G401.6 (cell line): ENCODE results near the gene PSMG2.

ENCODE experiments used
- FAIRE-seq: peaks from 2 replicates; lab custom pipeline; 2012; peaks lifted over from hg19 to GRCh38; lab: Jason Lieb, UNC

Gene PSMG2

DNA sequence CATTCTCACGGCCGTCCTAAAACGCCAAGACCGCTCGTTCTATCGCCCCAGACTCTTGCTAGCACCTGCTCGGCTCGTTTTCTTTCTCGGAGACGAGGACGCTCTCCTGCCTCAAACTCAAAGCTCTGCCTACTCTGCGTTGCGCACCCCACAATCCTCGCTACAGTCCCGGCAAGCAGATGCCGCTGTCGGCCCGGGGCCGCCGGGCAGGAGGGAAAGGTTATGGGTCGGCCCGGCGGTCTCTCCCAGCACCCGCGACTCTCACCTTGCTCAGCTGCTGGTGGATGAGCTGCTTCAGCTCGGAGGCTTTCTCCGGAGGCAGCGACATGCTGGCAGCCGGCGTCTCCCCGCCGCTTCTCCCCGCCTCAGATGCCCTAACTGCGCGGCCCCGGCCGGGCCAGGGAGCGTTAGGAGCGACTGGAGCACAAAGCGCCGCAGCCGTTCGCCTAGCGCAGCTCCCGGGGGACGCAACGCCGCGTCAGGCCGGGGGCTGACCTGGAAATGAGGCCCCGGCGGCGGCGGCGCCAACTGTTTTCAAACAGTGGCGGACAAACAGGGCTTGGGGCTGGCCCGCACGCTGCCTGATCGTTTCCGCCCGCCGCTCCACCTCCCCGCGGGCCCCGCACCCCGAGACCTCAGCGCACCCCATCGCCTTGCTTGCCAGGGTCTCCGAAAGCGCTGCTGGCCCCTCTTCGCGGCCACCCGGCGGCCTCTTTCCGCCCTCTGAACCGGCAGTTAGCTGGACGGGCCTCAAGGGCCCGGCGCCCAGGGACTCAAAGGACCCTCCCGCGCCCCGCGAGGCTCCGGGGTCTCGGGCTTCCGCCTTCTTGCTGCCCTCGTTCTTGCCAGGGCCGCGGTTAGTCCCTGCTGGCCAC lies at the start of gene PSMG2, which contains the start of gene CEP76:
TSS of gene PSMG2 (plus strand) at position 822 of the 875 bp plus-strand sequence. CDS start 66 bp downstream, outside the sequence.
TSS of gene CEP76 (minus strand) at position 503 of the 875 bp plus-strand sequence. CDS start at position 328, 175 bp downstream.
- no peak for FAIRE-seq

DNA sequence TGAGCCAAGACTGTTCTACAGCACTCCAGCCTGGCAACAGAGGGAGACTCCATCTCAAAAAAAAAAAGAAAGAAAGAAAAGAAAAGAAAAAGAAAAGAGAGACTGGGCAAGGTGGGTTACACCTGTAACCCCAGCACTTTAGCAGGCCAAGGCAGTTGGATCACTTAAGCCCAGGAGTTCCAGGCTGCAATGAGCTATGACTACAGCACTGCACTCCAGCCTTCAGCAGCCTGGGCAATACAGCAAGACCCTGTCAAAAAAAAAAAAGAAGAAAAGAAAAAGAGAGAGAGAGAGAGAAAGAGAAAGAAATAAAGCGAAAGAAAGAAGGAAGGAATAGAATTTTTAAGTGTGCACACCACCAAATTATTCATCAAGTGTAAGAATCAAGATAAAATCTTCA lies 47.9 kb upstream of the PSMG2 start:
- FAIRE-seq, result no peak

DNA sequence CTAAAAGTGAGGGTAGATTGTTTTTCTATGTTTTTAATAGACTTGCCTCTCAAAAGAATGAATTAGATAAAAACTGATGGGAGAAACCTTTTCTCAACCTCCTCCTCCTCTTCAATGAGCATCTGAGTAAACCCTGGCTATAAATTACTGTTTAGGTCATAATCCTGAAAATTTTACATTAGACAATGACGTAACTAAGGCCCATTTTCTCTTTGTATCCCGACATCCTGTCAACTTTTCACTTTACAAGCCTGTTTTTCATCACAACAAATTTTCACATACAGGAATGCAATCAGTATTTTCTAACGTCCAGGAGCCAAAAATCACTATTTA lies 46.3 kb upstream of the PSMG2 start:
- FAIRE-seq, result no peak

DNA sequence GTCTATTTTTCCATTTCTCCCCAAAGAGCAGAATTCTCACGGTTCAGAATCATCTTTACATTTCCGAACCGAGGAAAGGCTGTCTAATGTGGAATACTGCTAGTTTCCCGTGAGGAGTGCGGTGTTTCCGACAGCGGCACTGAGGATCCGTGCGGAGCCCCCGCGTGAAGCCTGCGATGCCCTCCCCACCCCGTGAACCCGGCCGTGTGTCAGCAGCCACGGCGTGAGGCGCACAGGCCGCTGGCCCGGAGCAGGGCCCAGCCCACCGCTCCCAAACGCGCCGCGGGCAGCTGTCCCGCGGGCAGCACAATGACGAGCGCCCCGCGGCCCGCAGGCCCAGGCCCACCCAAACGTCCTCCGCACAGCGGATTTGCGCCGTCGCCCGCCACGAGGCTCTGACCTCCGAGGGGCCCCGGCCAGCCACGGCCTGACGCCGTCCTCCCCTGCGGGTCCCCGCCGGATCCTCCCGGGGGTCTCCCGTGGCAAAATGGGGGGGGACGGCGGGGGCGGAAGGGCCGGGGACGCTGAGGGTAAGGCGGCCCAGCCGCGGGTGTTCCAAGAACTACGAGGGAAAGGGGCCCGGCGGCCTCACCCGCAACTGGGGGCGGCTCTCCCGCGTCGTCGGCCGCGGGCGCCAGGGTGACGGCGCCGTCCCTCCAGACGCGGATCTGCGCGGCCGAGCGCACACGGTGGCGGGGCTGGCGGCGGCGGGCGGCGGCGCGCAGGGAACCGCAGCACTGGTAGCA lies 45.7 kb upstream of the PSMG2 start:
- FAIRE-seq, result no peak

DNA sequence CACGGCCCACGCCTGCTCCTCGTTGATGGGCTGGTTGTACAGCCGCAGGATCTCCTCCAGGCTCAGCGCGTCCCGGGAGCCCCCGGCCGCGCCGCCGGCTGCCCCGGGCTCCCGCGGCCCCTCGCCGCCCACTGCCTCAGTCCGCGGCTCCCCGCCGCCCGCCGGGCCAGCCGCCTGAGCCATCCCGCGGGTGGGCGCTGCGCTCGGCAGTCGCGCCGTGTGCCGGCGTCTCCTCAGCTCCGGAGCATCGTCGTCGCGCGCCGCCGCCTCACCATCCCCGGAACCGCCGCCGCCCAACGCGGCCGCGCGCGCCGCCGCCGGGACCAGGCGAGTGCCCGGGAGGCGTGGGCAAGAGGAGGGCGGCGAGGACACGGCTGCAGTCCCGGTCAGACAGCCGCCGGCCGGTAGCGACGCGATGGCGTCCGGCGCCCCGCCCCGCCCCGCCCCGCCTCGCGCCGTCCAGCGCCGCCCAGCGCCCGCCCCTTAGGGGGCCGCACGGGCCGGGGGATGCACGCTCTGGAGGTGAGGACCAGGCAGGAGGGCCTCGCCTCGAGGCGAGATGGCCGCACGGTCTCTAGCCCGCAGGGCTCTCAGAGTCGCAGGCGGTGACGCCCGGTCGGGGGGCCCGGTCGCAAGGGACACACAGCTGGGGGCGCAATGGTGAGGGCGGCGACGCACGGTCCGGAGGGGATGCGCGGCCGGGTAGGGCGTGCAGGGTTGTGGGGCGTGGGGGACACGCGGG lies 45.0 kb upstream of the PSMG2 start, which contains the start of gene SPIRE1:
TSS of gene SPIRE1 (minus strand) at position 424 of the 742 bp plus-strand sequence. CDS start at position 183, 241 bp downstream.
- no peak for FAIRE-seq

- no peak for FAIRE-seq
Observed at GRCh38 chr18:12658426-12659138, 44.3 kb upstream of the PSMG2 start.

GRCh38 chr18:12659904-12660605 lies 42.8 kb upstream of the PSMG2 start:
- FAIRE-seq, result peak; percentile 96

DNA sequence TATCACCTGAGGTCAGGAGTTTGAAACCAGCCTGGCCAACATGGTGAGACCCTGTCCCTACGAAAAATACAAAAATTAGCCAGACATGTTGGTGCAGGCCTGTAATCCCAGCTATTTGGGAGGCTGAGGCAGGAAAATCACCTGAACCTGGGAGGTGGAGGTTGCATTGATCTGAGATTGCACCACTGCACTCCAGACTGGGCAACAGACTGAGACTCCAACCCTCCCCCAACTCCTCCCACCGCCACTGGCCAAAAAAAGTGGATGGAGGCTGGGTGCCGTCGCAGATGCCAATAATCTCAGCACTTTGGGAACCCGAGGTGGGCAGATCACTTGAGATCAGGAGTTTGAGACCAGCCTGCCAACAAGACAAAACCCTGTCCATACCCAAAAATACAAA lies 34.8 kb upstream of the PSMG2 start:
- FAIRE-seq, result no peak

DNA sequence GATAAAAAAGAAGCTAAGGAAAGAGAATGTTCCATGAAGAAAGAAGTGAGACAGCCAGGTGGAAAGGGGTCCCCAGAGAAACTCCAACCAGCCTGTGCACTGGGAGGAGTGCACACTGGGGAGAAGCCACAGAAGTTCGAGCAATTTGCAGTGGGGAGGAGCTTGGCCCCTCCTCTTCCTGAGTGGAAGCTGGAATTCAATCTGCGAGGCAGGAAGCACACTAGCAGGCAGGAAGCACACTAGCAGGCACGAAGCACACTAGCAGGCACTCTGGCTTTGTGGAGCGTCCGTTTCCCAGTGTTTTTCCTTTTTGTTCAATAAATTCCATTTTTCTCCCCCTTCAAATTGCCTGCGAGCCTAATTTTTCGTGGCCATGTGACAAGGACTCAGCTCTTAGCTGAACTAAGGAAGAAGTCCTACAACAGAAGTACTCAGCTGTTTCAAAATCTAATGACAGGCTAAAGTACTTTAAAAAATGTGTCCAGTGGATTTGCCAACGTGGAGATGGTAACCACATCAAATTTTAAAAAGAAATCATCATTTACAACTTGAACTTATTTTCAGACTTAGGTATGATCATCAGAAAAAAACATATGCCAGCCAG lies 23.6 kb upstream of the PSMG2 start:
- FAIRE-seq, result no peak

DNA sequence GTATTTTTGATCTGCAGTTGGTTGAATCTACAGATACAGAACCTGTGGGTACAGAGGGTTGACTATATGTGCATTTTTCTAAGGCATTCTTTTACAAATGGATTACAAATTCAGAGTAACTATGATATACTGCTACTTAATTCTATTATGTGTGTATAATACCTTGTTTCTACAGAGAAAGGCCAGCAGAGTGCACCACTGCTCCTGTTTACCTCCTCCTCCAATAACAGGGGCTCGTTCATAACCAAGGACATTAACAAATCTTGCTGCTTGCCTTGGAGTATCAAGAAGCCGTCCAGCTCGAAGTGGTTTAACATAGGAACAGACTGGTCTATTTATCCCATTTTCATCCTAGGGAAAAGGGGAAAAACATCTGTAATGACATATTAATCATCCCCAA lies 16.7 kb upstream of the PSMG2 start:
- FAIRE-seq, result peak; percentile 56

DNA sequence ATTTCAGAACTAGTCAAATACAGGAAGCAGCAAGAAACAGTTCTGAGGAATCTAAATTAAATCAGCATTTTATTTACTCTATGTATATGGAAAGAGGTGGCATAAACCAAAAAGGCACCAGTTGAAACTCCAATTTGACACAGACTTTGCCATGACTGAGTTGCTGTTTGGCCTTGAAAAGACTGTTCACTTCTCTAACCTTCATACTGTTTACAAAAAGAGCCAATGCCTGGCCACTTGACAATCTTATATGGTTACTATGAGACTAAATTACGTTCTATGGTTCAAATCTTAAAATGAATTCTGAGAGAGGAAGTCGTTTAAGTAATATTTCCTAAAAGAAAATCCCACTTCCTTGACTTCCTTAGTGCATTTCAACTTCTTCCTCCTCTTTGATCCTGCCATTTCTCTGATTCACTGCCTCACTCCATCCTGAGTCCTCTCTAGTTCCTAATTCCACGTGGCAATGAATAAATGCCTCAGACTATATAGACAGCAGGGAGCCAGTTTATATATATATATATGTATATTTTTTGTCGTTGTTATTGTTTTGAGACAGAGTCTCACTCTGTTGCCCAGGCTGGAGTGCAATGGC lies 13.5 kb upstream of the PSMG2 start:
- no peak for FAIRE-seq

- FAIRE-seq, result no peak
Observed at GRCh38 chr18:12692206-12692605, 10.6 kb upstream of the PSMG2 start.

- FAIRE-seq, result no peak
Observed at GRCh38 chr18:12694032-12694431, 8.8 kb upstream of the PSMG2 start.

GRCh38 chr18:12699747-12700146 lies 3.1 kb upstream of the PSMG2 start:
- FAIRE-seq, result no peak

GRCh38 chr18:12701161-12701560 lies 1.7 kb upstream of the PSMG2 start:
- no peak for FAIRE-seq

GRCh38 chr18:12703096-12703567 lies 290 bp downstream of the PSMG2 start:
- FAIRE-seq, result no peak

GRCh38 chr18:12703664-12704063 lies 822 bp downstream of the PSMG2 start:
- FAIRE-seq, result no peak

DNA sequence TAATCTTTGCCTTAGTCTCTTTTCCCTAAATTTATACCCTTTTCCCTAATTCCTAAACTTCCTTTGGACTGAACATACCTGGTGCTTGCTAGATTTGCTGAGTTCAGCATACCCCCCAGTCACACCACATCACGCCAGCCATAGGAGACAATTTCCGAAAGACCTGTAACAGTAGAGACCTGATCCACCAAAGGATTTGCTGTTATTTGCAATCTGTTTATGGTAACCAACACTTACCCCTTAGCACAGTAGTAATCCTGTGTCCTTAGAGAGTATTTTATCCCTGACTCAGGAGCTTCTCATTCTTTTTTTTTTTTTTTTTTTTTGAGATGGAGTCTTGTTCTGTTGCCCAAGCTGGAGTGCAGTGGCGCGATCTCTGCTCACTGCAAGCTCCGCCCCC lies 8.6 kb downstream of the PSMG2 start:
- no peak for FAIRE-seq

GRCh38 chr18:12721495-12722275 lies 18.8 kb downstream of the PSMG2 start:
- FAIRE-seq, result peak; percentile 6
